GM12878 (cell line): ENCODE measurements around the gene USP35. TPM values are rescaled to one million over a fixed set of nuclear protein-coding genes. Genes with fewer than 3 reads are reported as not detected.

Experiments used
- ATAC-seq: fragments of 200-7000 bp; cut with Tn5 transposase; 3 replicates; pipeline ENCODE4 v1.9.1; 2020; ENCODE audit warnings: mild to moderate bottlenecking, moderate library complexity
- BruUV-seq: library from RNA; stranded (reverse); fragments of 400-500 nt; replicated peaks from 2 replicates; lab custom pipeline; 2021; lab: Mats Ljungman, UMichigan
- CTCF ChIA-PET: fragments of 300-600 bp; sonication (Branson Sonifier 250); formaldehyde crosslinking; extraction: SDS; loops from one replicate; lab custom pipeline; 2021; ENCODE audit warnings: inconsistent platforms; lab: Yijun Ruan, JAX
- POLR2A ChIA-PET: fragments of 350-600 bp; formaldehyde crosslinking; extraction: SDS; loops from one replicate; lab custom pipeline; 2021; ENCODE audit warnings: inconsistent platforms; lab: Charles Lee
- RAD21 ChIA-PET: fragments of 300-600 bp; sonication (Branson Sonifier 250); formaldehyde crosslinking; loops from one replicate; lab custom pipeline; 2023; ENCODE audit warnings: antibody characterized with exemption; ENCODE audit not compliant: unreplicated experiment; lab: Charles Lee
- SMC1A ChIA-PET: fragments of 300-600 bp; sonication (Branson Sonifier 250); formaldehyde crosslinking; loops from one replicate; lab custom pipeline; 2023; ENCODE audit not compliant: unreplicated experiment, uncharacterized antibody; lab: Charles Lee
- DNase-seq: peaks from one replicate; pipeline ENCODE4 v3.0.0-alpha.2; 2011; ENCODE audit warnings: low read depth, low spot score
- FAIRE-seq: peaks from 3 replicates; lab custom pipeline; 2011; peaks lifted over from hg19 to GRCh38; lab: Jason Lieb, UNC
- H2AFZ ChIP-seq: 2 replicates; pipeline ENCODE4 v1.6.0; 2011; ENCODE audit warnings: low read depth, low read length, control low read depth; ENCODE audit not compliant: control insufficient read depth
- H3K27ac ChIP-seq: 2 replicates; pipeline ENCODE4 v1.5.1; 2011; ENCODE audit warnings: control low read depth; ENCODE audit not compliant: control insufficient read depth, insufficient read depth
- H3K27me3 ChIP-seq, 2 experiments: replicated peaks in 1 of 2; 2 replicates each; pipeline versions ENCODE4 v1.6.0 to v1.6.1; 2011; ENCODE audit warnings: low read length in 1 of 2; ENCODE audit not compliant: control insufficient read depth in 2 of 2, insufficient read depth in 2 of 2
- H3K36me3 ChIP-seq, 2 experiments: 2 replicates each; pipeline ENCODE4 v1.5.1; 2011; ENCODE audit warnings: low read length in 1 of 2; ENCODE audit not compliant: control insufficient read depth in 2 of 2, insufficient read depth in 2 of 2
- H3K4me1 ChIP-seq: 2 replicates; pipeline ENCODE4 v1.6.1; 2011; ENCODE audit warnings: mild to moderate bottlenecking, low read length, moderate library complexity, mixed read lengths; ENCODE audit not compliant: control insufficient read depth, insufficient read depth
- H3K4me2 ChIP-seq: 2 replicates; pipeline ENCODE4 v1.6.0; 2011; ENCODE audit warnings: control low read depth; ENCODE audit not compliant: control insufficient read depth, insufficient read depth
- H3K4me3 ChIP-seq: fragments of 200-600 bp; sonication (generic); 2 replicates; pipeline ENCODE4 v1.5.1; 2016
- H3K79me2 ChIP-seq: 2 replicates; pipeline ENCODE4 v1.6.0; 2011; ENCODE audit warnings: low read length; ENCODE audit not compliant: control insufficient read depth, insufficient read depth
- H3K9ac ChIP-seq: 2 replicates; pipeline ENCODE4 v1.8.0; 2011; ENCODE audit warnings: low read length, control low read depth, mixed read lengths; ENCODE audit not compliant: control insufficient read depth, insufficient read depth
- H3K9me3 ChIP-seq: replicated peaks from 3 replicates; pipeline ENCODE4 v1.5.1; 2011; ENCODE audit warnings: mild to moderate bottlenecking, low read length; ENCODE audit not compliant: control insufficient read depth, insufficient read depth
- H4K20me1 ChIP-seq: 2 replicates; pipeline ENCODE4 v1.6.0; 2011; ENCODE audit not compliant: control insufficient read depth, insufficient read depth
- CBFB ChIP-seq: IDR thresholded peaks from 2 replicates; pipeline ENCODE4 v1.6.1; 2016; ENCODE audit warnings: antibody characterized with exemption, low read depth
- CBX5 ChIP-seq: sonication (generic); IDR thresholded peaks from 2 replicates; pipeline ENCODE4 v1.6.1; 2016; ENCODE audit warnings: low read depth, moderate library complexity, mild to moderate bottlenecking, inconsistent platforms
- CREM ChIP-seq: IDR thresholded peaks from 2 replicates; pipeline ENCODE4 v1.6.1; 2014; ENCODE audit warnings: antibody characterized with exemption, low read depth
- FOS ChIP-seq: IDR thresholded peaks from 3 replicates; pipeline ENCODE4 v1.6.1; 2011; ENCODE audit warnings: borderline replicate concordance; ENCODE audit not compliant: insufficient read length; ENCODE audit errors: extremely low read depth
- JUNB ChIP-seq: IDR thresholded peaks from 2 replicates; pipeline ENCODE4 v1.6.1; 2016; ENCODE audit warnings: antibody characterized with exemption, mild to moderate bottlenecking
- MAX ChIP-seq: IDR thresholded peaks from 2 replicates; pipeline ENCODE4 v1.6.1; 2012; ENCODE audit warnings: low read depth, low read length, improper control_type of control experiment
- NBN ChIP-seq: fragments of 450-650 bp; IDR thresholded peaks from 2 replicates; pipeline ENCODE4 v1.6.1; 2016
- NFIC ChIP-seq: IDR thresholded peaks from 2 replicates; pipeline ENCODE4 v1.6.1; 2012; ENCODE audit warnings: low read depth, mild to moderate bottlenecking, inconsistent platforms, low read length, moderate library complexity
- NFYA ChIP-seq: IDR thresholded peaks from 2 replicates; pipeline ENCODE4 v1.6.1; 2011; ENCODE audit warnings: low read depth, mild to moderate bottlenecking, low read length, improper control_type of control experiment, borderline replicate concordance
- NFYB ChIP-seq: IDR thresholded peaks from 2 replicates; pipeline ENCODE4 v1.6.1; 2011; ENCODE audit warnings: low read depth, mild to moderate bottlenecking, low read length, improper control_type of control experiment, moderate library complexity; ENCODE audit not compliant: insufficient read depth
- NR2C1 ChIP-seq: fragments of 450-650 bp; IDR thresholded peaks from 2 replicates; pipeline ENCODE4 v1.6.1; 2017; ENCODE audit warnings: antibody characterized with exemption, mild to moderate bottlenecking, moderate library complexity
- NR2C2 ChIP-seq: IDR thresholded peaks from 2 replicates; pipeline ENCODE4 v1.6.1; 2011; ENCODE audit warnings: borderline replicate concordance, low read depth; ENCODE audit not compliant: control insufficient read depth, insufficient read length
- PAX5 ChIP-seq: IDR thresholded peaks from 2 replicates; pipeline ENCODE4 v1.6.1; 2011; ENCODE audit warnings: low read depth, low read length, borderline replicate concordance
- PAX8 ChIP-seq: fragments of 450-650 bp; IDR thresholded peaks from 2 replicates; pipeline ENCODE4 v1.6.1; 2017; ENCODE audit warnings: mild to moderate bottlenecking, moderate library complexity
- POLR2A ChIP-seq: IDR thresholded peaks from 2 replicates; pipeline ENCODE4 v1.6.1; 2011; ENCODE audit warnings: low read depth, mild to moderate bottlenecking, low read length
- RAD21 ChIP-seq: IDR thresholded peaks from 2 replicates; pipeline ENCODE4 v1.6.1; 2011; ENCODE audit warnings: mild to moderate bottlenecking, low read depth, low read length, moderate library complexity; ENCODE audit not compliant: insufficient read depth
- RCOR1 ChIP-seq: conservative IDR thresholded peaks from 2 replicates; pipeline ENCODE4 v1.6.1; 2012; ENCODE audit warnings: low read depth, low read length, improper control_type of control experiment
- RELA ChIP-seq: fragments of 450-650 bp; IDR thresholded peaks from 2 replicates; pipeline ENCODE4 v1.8.0; 2014; ENCODE audit warnings: borderline replicate concordance; ENCODE audit not compliant: partially characterized antibody
- RFX5 ChIP-seq: IDR thresholded peaks from 2 replicates; pipeline ENCODE4 v1.6.1; 2011; ENCODE audit warnings: low read depth, low read length, improper control_type of control experiment
- RUNX3 ChIP-seq: IDR thresholded peaks from 2 replicates; pipeline ENCODE4 v1.6.1; 2012; ENCODE audit warnings: low read length, inconsistent platforms
- SMAD1 ChIP-seq: fragments of 450-650 bp; IDR thresholded peaks from 2 replicates; pipeline ENCODE4 v1.6.1; 2018; ENCODE audit warnings: mild to moderate bottlenecking, low read depth; ENCODE audit not compliant: partially characterized antibody
- SMARCA5 ChIP-seq: fragments of 450-650 bp; IDR thresholded peaks from 2 replicates; pipeline ENCODE4 v1.6.1; 2017; ENCODE audit warnings: mild to moderate bottlenecking
- SREBF2 ChIP-seq: IDR thresholded peaks from 2 replicates; pipeline ENCODE4 v1.6.1; 2012; ENCODE audit warnings: mild to moderate bottlenecking, low read length
- SUPT20H ChIP-seq: IDR thresholded peaks from 2 replicates; pipeline ENCODE4 v1.6.1; 2011; ENCODE audit warnings: low read depth, mild to moderate bottlenecking, low read length, moderate library complexity, borderline replicate concordance; ENCODE audit not compliant: control insufficient read depth
- TAF1 ChIP-seq: IDR thresholded peaks from 2 replicates; pipeline ENCODE4 v1.6.1; 2011; ENCODE audit warnings: mild to moderate bottlenecking, low read depth, low read length, borderline replicate concordance
- TCF3 ChIP-seq: IDR thresholded peaks from 2 replicates; pipeline ENCODE4 v1.6.1; 2012; ENCODE audit warnings: low read depth, mild to moderate bottlenecking, low read length, borderline replicate concordance; ENCODE audit not compliant: insufficient read depth
- YBX1 ChIP-seq: fragments of 450-650 bp; IDR thresholded peaks from 2 replicates; pipeline ENCODE4 v1.6.1; 2016; ENCODE audit warnings: antibody characterized with exemption
- WGBS: methylation state at CpG from one replicate; pipeline ENCODE4 v1.1.6; 2016; ENCODE audit warnings: low lambda C conversion rate; ENCODE audit not compliant: insufficient replicate concordance, insufficient coverage; ENCODE audit errors: missing lambda C conversion rate; 5-methylcytosine and 5-hydroxymethylcytosine counted together
- in situ Hi-C: fragments of 300-500 bp; cut with MboI; formaldehyde crosslinking; loops from 9 replicates; pipeline ENCODE4 v1.14.3; 2018; ENCODE audit warnings: mixed read lengths
- intact Hi-C: fragments of 100-400 bp; cut with micrococcal nuclease; formaldehyde crosslinking; loops from one replicate; pipeline ENCODE4 v1.14.2; 2022; ENCODE audit not compliant: unreplicated experiment
- polyA plus RNA-seq, 11 experiments: library from polyadenylated mRNA; depleted of rRNA in 4 of 11; unstranded in 6 of 11; stranded (reverse) in 5 of 11; fragments of >200 nt; fragmentation: Nextera tagmentation in 4 of 11; fragmentation: Illumina TruSeq in 1 of 11; extraction: Ambion mirVana in 4 of 11; extraction: Trizol in 1 of 11; gene quantifications; 1 replicate in 1 of 11; 2 replicates in 10 of 11; pipeline versions ENCODE4 v1.2.1 to v1.2.3, GENCODE V29; 2011 to 2016; ENCODE audit warnings: inconsistent platforms in 2 of 11, missing spikeins in 2 of 11, low read depth in 1 of 11
- total RNA-seq, 4 experiments: library from RNA; depleted of rRNA in 3 of 4; stranded (reverse); fragments of >200 nt in 3 of 4; fragmentation: Illumina TruSeq in 1 of 4; extraction: Trizol in 1 of 4; gene quantifications; 2 replicates each; pipeline versions ENCODE4 v1.2.1 to v1.2.3, GENCODE V29; 2013 to 2021
- TF ChIP-seq, protein P1 (sequence below): fragments of 150-350 bp; IDR thresholded peaks from 2 replicates; pipeline ENCODE4 v1.6.1; 2014; ENCODE audit warnings: mild to moderate bottlenecking, low read depth, low read length

The USP35 gene
- total and polyA plus RNA-seq, 10 of the 15 experiments (the other 5 are each of a cell fraction or from before 2014, with no cell fraction given): 0.13 to 6.4 (median 3.1) TPM; not detected in 1

GRCh38 chr11:78228467-78228866, 39.7 kb downstream of the USP35 start:
- Histone ChIP-seq H2AFZ (peak overlapping the region; percentile 41), H4K20me1 (no peaks in the 10 kb centered on the region), H3K4me3 (no peak overlapping the region), H3K9ac (no peak overlapping the region), H3K9me3 (no peaks in the 10 kb centered on the region), H3K79me2 (no peaks in the 10 kb centered on the region), H3K36me3 (no peaks in the 10 kb centered on the region), H3K27me3 (no peaks in the 10 kb centered on the region), H3K4me2 (peak overlapping the region; percentile 33), H3K4me1 (peaks cover 37% of the 10 kb centered on the region), H3K27ac (peak overlapping the region; percentile 75)
- intact Hi-C loops: loop anchor here (1.0 kb wide), 3 partner anchors 189 to 336 kb away; partner anchors contain the start of gene GAB2
- SMC1A ChIA-PET: interaction anchor here (0.8 to 3.1 kb wide), 28 partner anchors 9 to 487 kb away, joined by 3 to 89 read pairs (median 4); partner anchors contain the start of genes ALG8, GAB2 and NARS2
- POLR2A ChIA-PET: interaction anchor here (0.6 to 1.6 kb wide), 4 partner anchors 336 to 357 kb away, joined by 3 to 6 read pairs (median 4); partner anchors contain the start of gene NARS2
- 98% methylated on average over 3 of the region's 3 CpGs for WGBS
- in situ Hi-C loops: no loop called here
- ATAC-seq: peak; percentile 88
- peak; percentile 7 for FAIRE-seq
- DNase-seq: peak; percentile 51
- RAD21 ChIA-PET: interaction anchor here (0.6 to 5.2 kb wide), 28 partner anchors 10 to 417 kb away, joined by 3 to 124 read pairs (median 3); partner anchors contain the start of genes ALG8, GAB2, KCTD21 and NARS2
- BruUV-seq: no TSS peak
- CTCF ChIA-PET: interaction anchor here (0.6 to 8.1 kb wide), 42 partner anchors 10 to 487 kb away, joined by 3 to 181 read pairs (median 6); partner anchors contain the start of genes GAB2, KCTD21, NARS2 and USP35
- TF ChIP-seq SMARCA5 (no peak), RFX5 (no peak), RCOR1 (no peak), MAX (no peak), POLR2A (no peak), RUNX3 (peak; percentile 20; the same call in 1 of the 2 replicates), RAD21 (peak; percentile 99), NR2C1 (no peak), PAX5 (no peak), NBN (no peak), YBX1 (no peak), NR2C2 (no peak), PAX8 (no peak), NFIC (no peak), NFYB (no peak), TCF3 (0 out of 2 replicates have a peak, but pooled peaks have one; percentile 52), RELA (no peak), CBFB (no peak), TAF1 (no peak), SMAD1 (no peak), NFYA (no peak), SREBF2 (no peak), CREM (no peak), CBX5 (no peak), SUPT20H (no peak), JUNB (no peak), FOS (no peak)
- TF ChIP-seq, protein P1, sequence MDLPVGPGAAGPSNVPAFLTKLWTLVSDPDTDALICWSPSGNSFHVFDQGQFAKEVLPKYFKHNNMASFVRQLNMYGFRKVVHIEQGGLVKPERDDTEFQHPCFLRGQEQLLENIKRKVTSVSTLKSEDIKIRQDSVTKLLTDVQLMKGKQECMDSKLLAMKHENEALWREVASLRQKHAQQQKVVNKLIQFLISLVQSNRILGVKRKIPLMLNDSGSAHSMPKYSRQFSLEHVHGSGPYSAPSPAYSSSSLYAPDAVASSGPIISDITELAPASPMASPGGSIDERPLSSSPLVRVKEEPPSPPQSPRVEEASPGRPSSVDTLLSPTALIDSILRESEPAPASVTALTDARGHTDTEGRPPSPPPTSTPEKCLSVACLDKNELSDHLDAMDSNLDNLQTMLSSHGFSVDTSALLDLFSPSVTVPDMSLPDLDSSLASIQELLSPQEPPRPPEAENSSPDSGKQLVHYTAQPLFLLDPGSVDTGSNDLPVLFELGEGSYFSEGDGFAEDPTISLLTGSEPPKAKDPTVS: no peak
